Head of caudate nucleus (tissue), 42 donors: ENCODE measurements around the gene MUC4.

ENCODE experiments used
- DNase-seq, 42 donors: peaks; one replicate each; pipeline versions ENCODE4 v3.0.0 to v3.0.0-alpha.2; 2020 to 2021; ENCODE audit warnings: mixed read lengths in 7 of 42
- intact Hi-C: fragments of 100-400 bp; cut with DNase I; formaldehyde crosslinking; loops from one replicate; pipeline ENCODE4 v1.15.0; 2022

MUC4 gene

DNA sequence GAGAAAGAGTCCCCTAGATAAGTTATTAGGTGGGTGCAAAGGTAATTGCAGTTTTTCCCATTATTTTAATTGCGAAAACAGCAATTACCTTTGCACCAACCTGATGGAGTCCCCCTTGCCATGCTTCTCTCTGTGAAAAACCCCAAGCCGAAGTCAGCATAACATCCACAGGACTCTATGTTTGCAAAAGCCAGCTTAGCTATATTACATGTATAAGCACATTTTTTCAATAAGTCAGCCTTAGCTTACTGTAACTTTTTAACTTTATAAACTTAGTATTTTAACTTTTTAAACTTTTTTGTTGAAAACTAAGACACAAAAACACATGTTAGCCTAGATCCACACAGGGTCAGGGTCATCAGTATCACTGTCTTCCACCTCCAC is 112.3 kb downstream of the MUC4 start:
- intact Hi-C loops = no loop called here

DNA sequence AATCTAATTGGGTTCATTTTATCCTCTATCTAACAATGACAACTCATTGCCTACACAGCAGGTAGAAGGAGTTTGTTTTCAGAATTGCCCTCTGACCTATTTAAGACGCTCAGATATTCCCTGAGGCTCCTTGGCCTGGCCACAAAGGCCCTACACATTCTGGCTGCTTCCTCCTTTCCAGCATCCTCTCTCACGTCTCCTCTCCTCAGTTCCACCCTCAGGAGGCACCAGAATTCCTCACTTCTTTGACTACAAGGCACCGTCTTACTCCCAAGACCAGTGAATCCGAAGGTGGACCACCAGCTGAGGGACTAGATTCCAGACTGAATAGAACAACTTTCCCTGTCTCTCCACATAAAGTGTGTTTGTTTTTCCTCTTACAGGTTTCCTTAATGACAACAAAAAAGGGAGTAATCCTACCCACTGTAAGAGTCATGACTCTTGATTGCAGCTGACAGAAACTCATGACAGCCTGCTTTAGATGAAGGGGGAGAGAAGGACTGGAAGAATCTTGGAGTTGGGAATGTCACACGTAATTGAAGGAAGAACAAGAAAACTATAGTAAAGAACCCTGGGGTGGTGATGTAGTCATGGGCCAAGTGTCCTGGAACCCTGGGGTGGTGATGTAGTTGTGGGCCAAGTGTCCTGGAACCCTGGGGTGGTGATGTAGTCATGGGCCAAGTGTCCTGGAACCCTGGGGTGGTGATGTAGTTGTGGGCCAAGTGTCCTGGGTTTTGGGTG is 112.9 kb downstream of the MUC4 start:
- intact Hi-C loops = no loop called here
- peak in 2 of 42 donors; percentile 32 to 37 for DNase-seq

More for the DNA sequence above, 112.3 kb downstream of the MUC4 start:
- no peak for DNase-seq

DNA sequence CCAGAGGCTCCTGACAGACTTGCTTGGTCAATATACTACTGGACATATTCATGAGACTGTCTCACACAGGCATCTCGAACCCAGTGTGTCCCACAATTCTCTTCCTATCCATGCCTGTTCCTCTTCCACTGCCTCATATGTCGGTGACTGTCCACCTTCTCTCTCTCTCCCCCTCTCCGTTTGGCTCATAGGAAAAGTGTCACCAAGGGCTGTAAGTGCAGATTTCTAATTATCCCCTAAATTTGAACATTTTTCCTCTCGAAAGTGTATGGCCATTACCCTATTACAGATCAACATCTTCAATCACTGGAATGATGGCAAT is 113.4 kb downstream of the MUC4 start:
- DNase-seq = peak in 1 of 42 donors; percentile 35
- intact Hi-C loops = no loop called here

DNA sequence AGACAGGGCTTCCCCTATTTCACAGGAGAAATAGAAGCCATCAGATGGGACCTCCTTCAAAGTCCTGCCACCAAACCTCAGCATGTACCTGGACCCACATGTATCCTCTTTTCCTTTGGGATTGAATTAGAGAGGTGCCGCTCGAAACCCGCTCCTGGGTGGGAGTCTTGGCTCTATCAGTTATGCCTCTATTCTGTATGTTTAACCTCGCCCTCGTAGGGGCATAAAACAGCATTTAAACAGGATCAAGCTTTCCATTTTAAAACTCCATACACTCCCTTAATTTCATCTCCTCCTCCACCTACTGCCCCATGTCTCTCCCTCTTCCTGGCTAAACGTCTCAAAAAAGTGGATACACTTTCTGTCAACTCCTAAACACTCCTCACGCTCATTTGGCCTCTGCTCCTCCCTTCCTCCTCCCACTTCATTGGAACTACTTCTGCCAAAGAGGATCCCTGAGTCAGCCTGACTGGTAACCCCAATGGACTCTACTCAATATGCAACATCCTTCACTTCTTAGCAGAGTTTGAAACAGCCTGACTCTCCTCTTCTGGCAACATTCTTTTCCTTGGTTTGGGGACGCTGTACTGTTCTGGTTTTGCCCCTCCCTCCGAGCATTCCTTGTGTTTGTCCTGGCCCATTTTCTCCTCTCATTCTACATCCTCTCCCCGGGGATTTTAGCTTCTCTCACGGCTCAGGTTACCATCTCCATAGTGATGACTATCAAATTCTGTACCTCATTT is 114.0 kb downstream of the MUC4 start:
- peak in 2 of 42 donors; percentile 38 to 46 for DNase-seq
- intact Hi-C loops = no loop called here
